Esophagus muscularis mucosa (tissue), 2 donors: ENCODE data around the gene EFEMP2.

Experiments used
- EP300 ChIP-seq: sonication (generic); formaldehyde crosslinking; IDR thresholded peaks from one replicate; pipeline ENCODE4 v1.6.1; 2017; ENCODE audit warnings: antibody characterized with exemption
- POLR2A ChIP-seq: fragments of 450-650 bp; IDR thresholded peaks from one replicate; pipeline ENCODE4 v1.6.1; 2017; ENCODE audit warnings: antibody characterized with exemption, moderate library complexity, mild to moderate bottlenecking, low read depth

DNA sequence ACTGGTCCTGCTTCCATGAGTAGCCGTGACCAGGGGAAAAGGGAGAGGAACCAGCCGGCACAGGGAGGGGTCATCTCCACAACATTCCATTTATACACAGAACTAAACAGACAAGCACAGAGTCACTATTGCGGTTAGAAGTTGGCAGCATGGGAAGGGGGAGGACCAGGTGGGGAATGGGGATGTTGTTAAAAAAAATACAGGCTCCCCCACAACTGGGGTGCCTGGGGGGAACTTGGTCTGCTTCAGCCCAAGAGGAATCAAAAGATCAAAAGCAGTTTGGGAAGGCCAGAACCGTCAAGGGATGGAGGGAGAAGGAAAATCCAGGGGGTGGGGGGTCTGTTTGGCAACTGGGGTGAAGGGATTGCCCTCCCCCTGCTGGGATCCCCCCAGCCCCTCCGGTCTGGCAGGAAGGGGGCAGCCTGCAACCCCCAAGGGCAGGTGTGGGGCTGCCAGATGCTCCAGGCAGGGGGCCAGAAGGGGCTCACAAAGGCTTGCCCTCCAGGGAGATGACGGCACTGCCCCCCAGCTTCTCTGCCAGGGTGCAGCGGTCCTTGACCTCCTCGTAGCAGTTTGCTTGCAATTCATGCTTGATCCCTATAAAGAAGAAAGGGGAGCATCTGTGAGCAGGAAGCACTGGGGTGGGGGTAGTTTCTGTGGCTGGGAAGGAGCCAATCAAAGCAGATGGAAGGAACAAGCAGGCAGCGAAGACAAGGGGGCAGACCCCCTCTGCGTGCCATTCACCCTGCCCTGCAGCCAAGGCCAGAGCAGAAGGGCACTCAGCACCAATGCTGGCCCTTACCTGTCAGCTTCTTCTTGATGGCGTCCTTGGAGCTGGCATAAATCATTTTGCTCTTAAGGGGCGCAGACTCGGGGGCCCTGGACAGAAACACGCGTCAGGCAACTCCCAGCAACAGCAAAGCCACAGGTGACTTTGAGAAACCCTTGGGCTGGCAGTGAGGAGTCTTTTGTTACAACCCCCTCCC, 17.5 kb downstream of the EFEMP2 start:
- TF ChIP-seq POLR2A: no peak
- TF ChIP-seq EP300: no peak
